ENCODE measurements around the gene EXOC6B. TPM values are rescaled to one million over a fixed set of nuclear protein-coding genes. Genes with fewer than 3 reads are reported as not detected.

EXOC6B gene
- total RNA-seq, 4 donors from 2014 or later, result 54.0 to 121 (median 78.7) TPM

DNA sequence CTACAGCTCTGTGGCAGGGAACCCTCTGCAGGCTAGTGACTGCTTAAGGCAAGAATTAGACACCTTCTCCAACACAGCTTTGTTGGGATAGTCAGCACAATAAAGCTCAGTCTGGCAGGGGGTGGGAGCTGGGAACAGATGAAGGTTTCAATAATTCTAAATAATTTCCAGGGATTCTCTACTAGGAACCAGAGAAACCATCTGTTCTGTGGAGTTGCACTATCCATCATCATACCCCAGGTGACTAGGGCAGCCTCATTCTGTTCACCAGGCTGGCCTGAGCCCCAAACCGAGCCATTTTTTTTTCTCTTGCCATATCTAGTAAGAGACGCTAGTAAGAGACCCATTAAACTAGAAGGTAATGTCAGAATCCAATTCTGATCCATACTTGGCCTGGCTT, 642.4 kb downstream of the EXOC6B start:
- 84% methylated on average over 2 of the region's 2 CpGs for WGBS
- no peaks in the 10 kb centered on the region for H3K4me1 ChIP-seq
- H3K4me3 ChIP-seq, result no peak overlapping the region
- peaks cover 12% of the 10 kb centered on the region for H3K36me3 ChIP-seq
- TF ChIP-seq EP300 (IDR thresholded peaks at IDR 0.05), result no peak
- TF ChIP-seq POLR2AphosphoS5 (IDR thresholded peaks at IDR 0.05), result no peak
- no peak for TF ChIP-seq POLR2A (IDR thresholded peaks at IDR 0.05)
- TF ChIP-seq, protein P1, sequence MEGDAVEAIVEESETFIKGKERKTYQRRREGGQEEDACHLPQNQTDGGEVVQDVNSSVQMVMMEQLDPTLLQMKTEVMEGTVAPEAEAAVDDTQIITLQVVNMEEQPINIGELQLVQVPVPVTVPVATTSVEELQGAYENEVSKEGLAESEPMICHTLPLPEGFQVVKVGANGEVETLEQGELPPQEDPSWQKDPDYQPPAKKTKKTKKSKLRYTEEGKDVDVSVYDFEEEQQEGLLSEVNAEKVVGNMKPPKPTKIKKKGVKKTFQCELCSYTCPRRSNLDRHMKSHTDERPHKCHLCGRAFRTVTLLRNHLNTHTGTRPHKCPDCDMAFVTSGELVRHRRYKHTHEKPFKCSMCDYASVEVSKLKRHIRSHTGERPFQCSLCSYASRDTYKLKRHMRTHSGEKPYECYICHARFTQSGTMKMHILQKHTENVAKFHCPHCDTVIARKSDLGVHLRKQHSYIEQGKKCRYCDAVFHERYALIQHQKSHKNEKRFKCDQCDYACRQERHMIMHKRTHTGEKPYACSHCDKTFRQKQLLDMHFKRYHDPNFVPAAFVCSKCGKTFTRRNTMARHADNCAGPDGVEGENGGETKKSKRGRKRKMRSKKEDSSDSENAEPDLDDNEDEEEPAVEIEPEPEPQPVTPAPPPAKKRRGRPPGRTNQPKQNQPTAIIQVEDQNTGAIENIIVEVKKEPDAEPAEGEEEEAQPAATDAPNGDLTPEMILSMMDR (IDR thresholded peaks at IDR 0.05), result no peak
- no peaks in the 10 kb centered on the region for H3K27me3 ChIP-seq
- no peak for DNase-seq (ENCODE audit: low spot score in 2 of 2)
- no peaks in the 10 kb centered on the region for H3K9me3 ChIP-seq
- no peak overlapping the region for H3K27ac ChIP-seq

DNA sequence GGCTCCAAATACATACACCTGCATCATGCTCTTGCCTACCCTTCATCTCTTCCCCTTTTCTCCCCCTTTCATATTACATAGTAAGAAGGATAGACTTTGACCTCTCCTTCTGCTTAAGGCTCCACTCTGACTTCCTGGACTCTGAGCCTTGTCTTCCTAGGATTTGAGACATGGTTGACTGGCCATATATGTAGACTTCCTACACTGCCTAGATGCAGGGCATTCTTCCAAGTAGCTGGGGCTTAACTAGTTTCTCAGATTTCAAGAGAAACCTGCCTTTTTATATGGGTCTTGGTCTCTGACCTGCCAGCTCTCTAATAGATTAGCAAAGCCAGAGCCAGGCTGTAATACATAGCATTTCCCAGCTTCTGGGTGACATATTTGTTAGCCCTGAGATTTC, 642.8 kb downstream of the EXOC6B start:
- Histone ChIP-seq H3K4me3 (no peak overlapping the region), H3K36me3 (peaks cover 16% of the 10 kb centered on the region), H3K9me3 (no peaks in the 10 kb centered on the region), H3K4me1 (no peaks in the 10 kb centered on the region), H3K27ac (no peak overlapping the region), H3K27me3 (no peaks in the 10 kb centered on the region)
- no peak for DNase-seq (ENCODE audit: low spot score in 2 of 2)
- TF ChIP-seq, protein P1 (IDR thresholded peaks at IDR 0.05), result no peak
- TF ChIP-seq POLR2AphosphoS5 (IDR thresholded peaks at IDR 0.05), result no peak
- no peak for TF ChIP-seq EP300 (IDR thresholded peaks at IDR 0.05)
- TF ChIP-seq POLR2A (IDR thresholded peaks at IDR 0.05), result no peak

DNA sequence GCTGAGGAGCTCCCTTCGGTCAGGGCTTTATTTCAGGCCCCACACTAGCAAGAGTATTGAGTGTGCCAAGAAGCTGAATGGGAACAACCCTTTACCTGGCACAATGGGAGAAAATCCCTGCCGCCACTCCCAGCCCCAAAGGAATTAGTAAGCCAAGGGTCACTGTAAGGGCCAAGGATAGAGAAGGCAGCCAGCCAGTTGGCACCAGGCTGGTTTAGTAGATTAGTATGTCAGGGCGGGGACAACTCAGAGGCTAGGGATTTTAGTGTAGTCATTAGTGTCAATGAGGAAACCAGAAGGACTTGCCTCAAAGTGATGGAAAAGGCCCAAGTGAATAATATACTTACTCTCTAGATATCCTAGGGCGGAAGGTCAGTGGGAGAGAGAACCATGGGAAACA, 643.3 kb downstream of the EXOC6B start:
- DNase-seq (ENCODE audit: low spot score in 2 of 2), result no peak
- Histone ChIP-seq H3K27me3 (no peaks in the 10 kb centered on the region), H3K27ac (no peak overlapping the region)

DNA sequence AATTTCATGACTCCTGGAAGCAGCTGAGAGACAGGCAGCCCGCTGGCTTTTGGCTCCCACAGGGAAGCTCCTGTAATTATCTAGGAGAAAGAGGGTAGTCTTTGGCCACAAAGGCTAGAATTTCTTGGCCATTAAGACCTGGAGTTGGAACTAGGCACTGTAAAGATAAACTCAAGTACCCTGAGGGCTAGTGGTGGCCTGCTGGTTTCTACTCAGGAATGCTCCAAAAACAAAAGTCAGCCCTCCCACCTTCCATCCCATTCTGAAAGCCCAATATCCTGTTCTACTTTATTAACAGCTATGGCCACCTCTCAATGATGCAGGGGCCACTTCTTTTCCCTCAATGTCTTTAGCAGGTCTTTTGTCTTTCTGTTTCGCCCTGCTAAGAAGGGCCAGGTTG, 644.2 kb downstream of the EXOC6B start:
- Histone ChIP-seq H3K9me3 (no peaks in the 10 kb centered on the region), H3K36me3 (peaks cover 30% of the 10 kb centered on the region), H3K27me3 (no peaks in the 10 kb centered on the region), H3K4me1 (no peaks in the 10 kb centered on the region), H3K4me3 (no peak overlapping the region), H3K27ac (no peak overlapping the region)
- 88% methylated on average over 2 of the region's 2 CpGs for WGBS
- DNase-seq (ENCODE audit: low spot score in 2 of 2), result no peak
- TF ChIP-seq POLR2AphosphoS5 (IDR thresholded peaks at IDR 0.05), result no peak
- TF ChIP-seq POLR2A (IDR thresholded peaks at IDR 0.05), result no peak
- TF ChIP-seq EP300 (IDR thresholded peaks at IDR 0.05), result no peak
- TF ChIP-seq, protein P1 (IDR thresholded peaks at IDR 0.05), result no peak

More for the DNA sequence above, 643.3 kb downstream of the EXOC6B start:
- H3K9me3 ChIP-seq, result no peaks in the 10 kb centered on the region
- H3K4me3 ChIP-seq, result no peak overlapping the region
- no peaks in the 10 kb centered on the region for H3K4me1 ChIP-seq
- WGBS, result 70% methylated on average over 4 of the region's 4 CpGs
- TF ChIP-seq EP300 (IDR thresholded peaks at IDR 0.05), result no peak
- H3K36me3 ChIP-seq, result peaks cover 21% of the 10 kb centered on the region

DNA sequence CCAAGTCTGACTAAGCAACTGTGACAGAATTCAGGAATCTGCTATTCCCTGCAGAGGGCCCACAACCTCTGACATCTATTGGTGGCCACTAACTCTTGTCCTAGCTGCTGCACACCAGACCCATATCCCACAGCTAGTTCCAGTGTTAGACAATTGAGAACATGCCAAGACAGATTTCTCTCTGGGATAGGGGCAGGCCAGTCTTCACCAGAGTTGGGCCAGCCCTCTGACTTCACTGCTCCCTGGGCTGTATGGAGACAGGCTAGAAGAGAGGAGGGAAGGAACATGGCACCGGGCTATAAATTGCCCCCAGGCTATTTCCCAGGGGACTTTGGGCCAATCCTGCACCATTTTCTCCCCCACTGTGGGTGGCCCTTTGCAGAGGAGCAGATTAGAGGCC, 645.5 kb downstream of the EXOC6B start:
- TF ChIP-seq EP300 (IDR thresholded peaks at IDR 0.05) (no peak), POLR2AphosphoS5 (IDR thresholded peaks at IDR 0.05) (no peak), POLR2A (IDR thresholded peaks at IDR 0.05) (no peak)
- TF ChIP-seq, protein P1 (IDR thresholded peaks at IDR 0.05), result no peak
- Histone ChIP-seq H3K36me3 (peaks cover 36% of the 10 kb centered on the region), H3K4me3 (no peak overlapping the region), H3K9me3 (no peaks in the 10 kb centered on the region), H3K27me3 (no peaks in the 10 kb centered on the region), H3K27ac (no peak overlapping the region), H3K4me1 (no peaks in the 10 kb centered on the region)
- no peak for DNase-seq (ENCODE audit: low spot score in 2 of 2)
- 86% methylated on average over 1 of the region's 1 CpG for WGBS

DNA sequence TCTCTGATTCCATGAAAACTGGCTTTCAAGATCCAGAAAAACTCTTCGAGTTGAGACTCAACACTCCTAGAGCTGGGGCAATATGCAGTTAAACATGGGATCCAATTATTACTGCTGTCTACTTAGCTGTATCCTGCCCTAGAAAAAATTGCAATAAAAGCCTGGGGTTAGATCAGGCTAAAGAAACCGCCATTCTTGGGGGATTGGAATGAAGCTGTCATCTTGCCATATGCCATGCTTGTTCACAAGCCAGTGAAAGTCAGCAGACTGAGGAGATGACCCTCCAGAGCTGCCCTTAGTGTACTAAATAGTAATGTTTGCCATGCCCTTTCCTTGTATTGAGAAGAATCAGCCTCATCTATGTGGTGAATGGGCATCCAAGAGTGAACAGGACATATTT, 647.3 kb downstream of the EXOC6B start:
- TF ChIP-seq, protein P1 (IDR thresholded peaks at IDR 0.05), result no peak
- TF ChIP-seq POLR2AphosphoS5 (IDR thresholded peaks at IDR 0.05), result no peak
- no peak for TF ChIP-seq EP300 (IDR thresholded peaks at IDR 0.05)
- Histone ChIP-seq H3K4me3 (no peak overlapping the region), H3K9me3 (no peaks in the 10 kb centered on the region), H3K4me1 (no peaks in the 10 kb centered on the region), H3K36me3 (peaks cover 44% of the 10 kb centered on the region), H3K27me3 (no peaks in the 10 kb centered on the region), H3K27ac (no peak overlapping the region)
- 97% methylated on average over 2 of the region's 2 CpGs for WGBS
- no peak for DNase-seq (ENCODE audit: low spot score in 2 of 2)

Measured in suprapubic skin (tissue), 4 donors.